HG02610 (cell line): Measurements from ENCODE around the gene ABHD17A.

Experiments
- ATAC-seq: cut with Tn5 transposase; IDR thresholded peaks from one replicate; pipeline ENCODE4 v1.9.1; 2021; ENCODE audit warnings: mild to moderate bottlenecking, moderate library complexity; ENCODE audit not compliant: unreplicated experiment

The ABHD17A gene

GRCh38 chr19:1841209-1841924 lies 43.9 kb downstream of the ABHD17A start:
- ATAC-seq = no peak

GRCh38 chr19:1840541-1841115 lies 44.7 kb downstream of the ABHD17A start:
- no peak for ATAC-seq

DNA sequence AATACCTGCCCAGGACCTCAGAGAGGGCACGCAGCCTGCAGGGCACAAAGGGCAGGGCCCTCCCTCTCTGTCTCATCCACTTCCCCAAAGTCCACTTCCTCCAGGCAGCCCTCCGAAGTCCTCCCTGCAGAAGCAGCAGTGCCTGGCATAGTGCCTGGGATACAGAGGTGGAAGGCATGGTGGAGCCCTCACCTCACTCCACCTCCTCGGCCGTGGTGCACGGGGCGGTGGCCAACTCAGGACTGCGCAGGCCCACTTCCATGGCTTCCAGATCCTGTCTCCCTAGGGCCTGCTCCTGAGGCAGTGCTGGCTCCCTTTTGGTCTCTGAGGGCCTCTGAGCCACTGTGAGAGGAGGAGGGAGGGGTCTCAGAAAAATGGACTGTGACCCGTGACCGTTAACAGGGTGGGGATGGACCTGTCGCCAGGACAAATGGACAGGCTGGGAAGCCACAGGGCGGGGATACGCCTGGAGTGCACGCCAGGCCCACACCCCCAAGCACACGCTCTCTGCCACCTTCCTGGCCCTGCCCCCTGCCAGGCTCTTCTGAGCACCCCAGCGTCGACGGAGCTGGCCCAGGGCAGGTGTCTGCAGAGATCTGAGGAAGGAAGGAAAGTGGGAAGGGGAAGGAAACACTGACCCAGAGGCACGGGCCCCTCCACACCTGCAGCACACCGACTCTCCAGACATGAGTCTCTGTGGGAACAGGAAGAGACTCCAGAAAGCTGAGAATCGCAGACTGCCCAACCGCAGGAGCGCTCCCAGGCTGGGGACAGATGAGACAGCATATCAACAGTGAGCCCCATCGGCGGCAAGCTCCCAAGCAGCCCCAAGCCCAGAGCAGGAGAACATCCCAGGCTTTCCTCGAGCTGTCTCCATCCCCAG lies 45.4 kb downstream of the ABHD17A start:
- no peak for ATAC-seq

DNA sequence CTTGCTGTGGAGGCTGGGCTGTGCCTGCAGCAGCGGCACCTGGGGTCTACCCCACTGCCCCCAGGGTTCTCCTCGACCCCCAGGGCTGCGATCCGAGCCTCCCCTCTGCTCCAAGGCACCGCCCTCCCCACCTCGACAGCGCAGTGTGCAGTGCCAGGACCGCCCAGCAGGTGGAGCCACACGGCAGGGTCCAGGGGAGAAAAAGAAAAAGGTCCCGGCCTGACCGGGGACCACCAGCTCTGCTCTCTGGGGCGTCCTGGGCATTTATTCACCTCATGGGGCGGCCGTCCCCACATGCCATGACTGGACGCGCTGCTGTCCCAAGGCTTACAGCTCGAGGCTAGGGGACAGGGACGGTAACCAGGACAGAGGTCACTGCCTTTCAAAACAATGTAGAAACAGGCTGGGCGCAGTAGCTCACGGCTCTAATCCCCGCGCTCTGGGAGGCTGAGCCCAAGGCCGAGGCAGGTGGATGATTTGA lies 47.6 kb downstream of the ABHD17A start:
- ATAC-seq = no peak

- ATAC-seq = no peak
These were observed 48.1 kb downstream of the ABHD17A start for GRCh38 chr19:1837222-1837565.

DNA sequence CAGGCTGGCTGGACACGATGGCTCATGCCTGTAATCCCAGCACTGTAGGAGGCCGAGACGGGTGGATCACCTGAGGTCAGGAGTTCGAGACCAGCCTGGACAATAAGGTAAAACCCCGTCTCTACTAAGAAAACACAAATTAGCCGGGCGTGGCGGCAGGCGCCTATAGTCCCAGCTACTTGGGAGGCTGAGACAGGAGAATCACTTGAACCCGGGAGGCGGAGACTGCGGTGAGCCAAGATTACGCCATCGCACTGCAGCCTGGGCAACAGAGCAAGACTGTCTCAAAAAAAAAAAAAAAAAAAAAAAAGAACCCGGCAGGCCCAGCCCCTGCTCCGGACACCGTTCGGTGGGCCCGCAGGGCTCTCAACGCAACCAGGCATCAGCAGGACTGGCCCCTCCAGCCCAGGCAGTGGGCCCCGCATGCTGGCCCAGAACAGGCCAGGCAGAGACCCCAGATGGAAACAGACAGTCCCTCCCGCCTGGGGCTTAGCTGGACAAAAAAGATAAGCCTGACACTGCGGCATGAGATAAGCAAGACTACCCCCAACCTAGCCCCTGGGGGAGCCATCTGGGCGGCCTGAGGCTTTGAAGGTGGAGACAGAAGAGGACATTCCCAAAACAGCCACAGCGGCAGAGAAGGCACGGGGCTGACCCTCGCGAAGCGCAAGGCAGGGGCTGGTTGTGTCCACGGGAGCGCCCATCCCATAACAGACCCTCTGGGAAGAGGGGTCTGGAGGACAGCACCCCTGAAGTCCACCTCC lies 48.7 kb downstream of the ABHD17A start:
- no peak for ATAC-seq

DNA sequence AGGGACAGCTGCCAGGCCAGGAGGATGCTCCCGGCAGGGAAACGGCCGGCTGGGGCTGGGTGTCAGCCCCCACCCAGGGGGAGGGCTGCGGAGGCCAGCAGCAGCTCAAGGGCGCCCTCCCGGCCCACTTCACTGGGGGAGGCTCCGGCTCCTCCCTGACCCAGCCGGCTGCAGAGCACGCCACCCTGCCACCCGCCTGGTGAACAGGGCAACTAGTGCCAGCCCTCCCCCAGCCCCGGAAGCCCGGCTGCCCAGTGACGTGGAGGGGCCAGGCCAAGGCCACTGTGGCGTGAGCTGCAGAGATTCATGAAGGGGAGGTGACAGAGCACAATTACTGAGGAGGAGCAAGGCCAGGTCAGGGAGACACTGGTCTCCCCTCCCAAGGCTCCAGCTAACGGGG lies 51.8 kb downstream of the ABHD17A start:
- no peak for ATAC-seq

DNA sequence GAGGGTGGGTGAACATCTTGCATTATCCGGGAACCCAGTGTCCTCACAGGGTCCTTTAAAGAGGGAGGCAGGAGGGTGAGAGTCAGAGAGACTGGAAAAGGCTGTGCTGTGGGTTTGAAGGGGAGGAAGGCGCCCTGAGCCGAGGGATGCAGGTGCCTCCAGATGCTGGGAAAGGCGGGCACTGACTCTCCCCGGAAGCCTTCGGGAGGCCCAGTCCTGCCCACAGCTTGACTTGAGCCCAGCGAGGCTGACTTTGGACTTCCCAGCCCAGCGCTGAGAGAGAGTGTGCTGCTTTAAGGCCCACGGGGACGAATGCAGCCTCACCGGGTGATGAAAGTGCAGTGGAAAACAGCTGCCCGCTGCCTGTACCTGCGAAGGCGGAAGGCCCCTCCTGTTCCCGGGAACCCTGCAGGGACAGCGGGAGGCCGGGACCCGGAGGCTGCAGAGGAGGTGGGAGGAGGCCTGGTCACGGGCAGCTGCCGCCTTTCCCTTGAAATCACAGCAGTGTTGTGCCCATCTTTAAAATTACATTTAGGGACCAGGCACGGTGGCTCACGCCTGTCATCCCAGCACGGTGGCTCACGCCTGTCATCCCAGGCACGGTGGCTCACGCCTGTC lies 53.1 kb downstream of the ABHD17A start:
- no peak for ATAC-seq

DNA sequence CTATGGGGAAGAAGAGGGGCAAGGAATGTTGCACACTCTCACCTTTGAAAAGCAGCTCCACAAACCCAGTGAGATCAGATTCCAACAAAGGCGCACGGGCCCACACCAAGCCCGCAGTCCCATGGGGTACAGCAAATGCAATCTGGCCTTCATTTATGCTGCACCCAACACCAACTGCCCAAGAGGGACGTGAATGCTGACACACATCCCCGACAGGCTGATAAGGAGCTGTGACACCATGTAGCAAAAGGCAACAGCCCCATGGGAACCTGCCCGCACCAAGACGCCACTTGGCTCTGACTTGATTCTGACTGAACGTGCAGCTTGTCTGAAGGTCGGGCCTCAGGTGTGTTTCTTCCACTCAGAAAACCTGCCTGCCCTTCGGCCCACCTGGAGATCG lies 54.3 kb downstream of the ABHD17A start:
- ATAC-seq = no peak

DNA sequence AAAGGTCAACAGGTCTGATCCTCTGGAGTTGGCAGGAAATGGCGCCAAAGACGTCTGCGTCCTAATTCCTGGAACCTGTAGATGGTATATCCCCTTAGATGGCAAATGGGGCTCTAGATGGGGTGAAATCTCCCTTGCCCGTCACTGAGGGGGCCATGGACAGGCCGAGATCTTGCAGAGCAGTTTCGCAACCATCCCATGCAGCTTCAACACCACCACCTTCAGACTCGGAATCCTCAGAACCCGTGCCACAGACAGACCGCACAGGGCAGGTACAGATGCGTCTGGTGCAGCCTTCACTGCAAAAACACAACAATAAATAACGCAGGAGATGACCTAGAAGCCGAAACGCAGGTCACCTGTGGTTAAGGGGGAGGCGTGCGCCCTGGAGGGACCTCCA lies 54.7 kb downstream of the ABHD17A start:
- no peak for ATAC-seq

- ATAC-seq = no peak
These were observed 55.3 kb downstream of the ABHD17A start for GRCh38 chr19:1829958-1830357.

GRCh38 chr19:1828279-1829238 lies 56.7 kb downstream of the ABHD17A start:
- no peak for ATAC-seq

GRCh38 chr19:1827566-1828278 lies 57.6 kb downstream of the ABHD17A start:
- no peak for ATAC-seq
